Measurements from ENCODE around the gene PIP4K2A.

DNA sequence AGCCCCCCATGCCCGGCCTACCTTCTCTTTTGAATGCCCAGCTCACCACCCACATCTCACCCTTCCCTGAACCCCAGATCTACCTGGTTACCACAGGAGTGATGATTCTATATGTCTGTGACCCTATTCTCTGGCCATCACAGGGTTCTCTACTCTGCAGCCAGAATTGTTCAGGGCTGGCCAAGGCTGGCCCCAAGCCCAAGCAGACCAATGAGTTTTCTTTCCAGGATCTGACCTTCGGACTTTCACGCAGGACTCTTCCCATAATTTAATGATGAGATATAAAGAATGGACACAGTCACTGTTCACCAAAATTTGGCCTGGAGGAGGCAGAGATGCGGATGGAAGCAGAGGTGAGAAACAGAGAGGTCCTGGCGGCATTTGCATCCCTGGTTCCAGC is 72.6 kb downstream of the PIP4K2A start:
- TF ChIP-seq, protein P1, sequence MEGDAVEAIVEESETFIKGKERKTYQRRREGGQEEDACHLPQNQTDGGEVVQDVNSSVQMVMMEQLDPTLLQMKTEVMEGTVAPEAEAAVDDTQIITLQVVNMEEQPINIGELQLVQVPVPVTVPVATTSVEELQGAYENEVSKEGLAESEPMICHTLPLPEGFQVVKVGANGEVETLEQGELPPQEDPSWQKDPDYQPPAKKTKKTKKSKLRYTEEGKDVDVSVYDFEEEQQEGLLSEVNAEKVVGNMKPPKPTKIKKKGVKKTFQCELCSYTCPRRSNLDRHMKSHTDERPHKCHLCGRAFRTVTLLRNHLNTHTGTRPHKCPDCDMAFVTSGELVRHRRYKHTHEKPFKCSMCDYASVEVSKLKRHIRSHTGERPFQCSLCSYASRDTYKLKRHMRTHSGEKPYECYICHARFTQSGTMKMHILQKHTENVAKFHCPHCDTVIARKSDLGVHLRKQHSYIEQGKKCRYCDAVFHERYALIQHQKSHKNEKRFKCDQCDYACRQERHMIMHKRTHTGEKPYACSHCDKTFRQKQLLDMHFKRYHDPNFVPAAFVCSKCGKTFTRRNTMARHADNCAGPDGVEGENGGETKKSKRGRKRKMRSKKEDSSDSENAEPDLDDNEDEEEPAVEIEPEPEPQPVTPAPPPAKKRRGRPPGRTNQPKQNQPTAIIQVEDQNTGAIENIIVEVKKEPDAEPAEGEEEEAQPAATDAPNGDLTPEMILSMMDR (conservative IDR thresholded peaks at IDR 0.05; ENCODE audit: low read depth, low read length): no peak
- TF ChIP-seq EZH2phosphoT487 (IDR thresholded peaks at IDR 0.05; ENCODE audit: borderline replicate concordance, low read length): no peak

All from PC-3 (cell line).